Activated CD8-positive, alpha-beta memory T cell treated with anti-CD3 and anti-CD28 coated beads, Interleukin-2, amount 10 ng/mL, durations not matched to agents 7 days and 5 days (primary cell): ENCODE results near the gene MFAP3L. TPM values are rescaled to one million over a fixed set of nuclear protein-coding genes. Genes with fewer than 3 reads are reported as not detected.
"Not testable (repeated sequence)": the region's sequence is repeated elsewhere in the genome, so short reads cannot be mapped to it uniquely, and the experiment has no call there.

ENCODE experiments used
- ATAC-seq: fragments of 150-1000 bp; cut with Tn5 transposase; one replicate; pipeline ENCODE4 v1.10.0; 2021; ENCODE audit warnings: moderate library complexity
- CTCF ChIA-PET: fragments of 350-600 bp; sonication (Branson Sonifier 250); formaldehyde crosslinking; loops from one replicate; lab custom pipeline; 2021; ENCODE audit warnings: antibody characterized with exemption; lab: Charles Lee
- DNase-seq: peaks from one replicate; pipeline ENCODE4 v3.0.0-alpha.2; 2020
- H3K27ac Mint-ChIP-seq: one replicate; pipeline ENCODE4 v1.8.0; 2021; ENCODE audit warnings: mild to moderate bottlenecking, mixed read lengths
- H3K27me3 Mint-ChIP-seq: one replicate; pipeline ENCODE4 v1.8.0; 2021; ENCODE audit warnings: mixed read lengths
- H3K36me3 Mint-ChIP-seq: one replicate; pipeline ENCODE4 v1.8.0; 2021; ENCODE audit warnings: mild to moderate bottlenecking, mixed read lengths
- H3K4me1 Mint-ChIP-seq: one replicate; pipeline ENCODE4 v1.8.0; 2021; ENCODE audit warnings: mixed read lengths
- H3K4me3 Mint-ChIP-seq: one replicate; pipeline ENCODE4 v1.8.0; 2021; ENCODE audit warnings: mild to moderate bottlenecking, moderate library complexity, mixed read lengths
- H3K9me3 Mint-ChIP-seq: one replicate; pipeline ENCODE4 v1.8.0; 2022; ENCODE audit warnings: low read depth, mixed read lengths
- total RNA-seq, 2 experiments: library from RNA; stranded (reverse); gene quantifications; one replicate each; pipeline ENCODE4 v1.2.3, GENCODE V29; 2021

MFAP3L gene
- total RNA-seq, 2 experiments from 2014 or later: 0.06 to 0.59 TPM

DNA sequence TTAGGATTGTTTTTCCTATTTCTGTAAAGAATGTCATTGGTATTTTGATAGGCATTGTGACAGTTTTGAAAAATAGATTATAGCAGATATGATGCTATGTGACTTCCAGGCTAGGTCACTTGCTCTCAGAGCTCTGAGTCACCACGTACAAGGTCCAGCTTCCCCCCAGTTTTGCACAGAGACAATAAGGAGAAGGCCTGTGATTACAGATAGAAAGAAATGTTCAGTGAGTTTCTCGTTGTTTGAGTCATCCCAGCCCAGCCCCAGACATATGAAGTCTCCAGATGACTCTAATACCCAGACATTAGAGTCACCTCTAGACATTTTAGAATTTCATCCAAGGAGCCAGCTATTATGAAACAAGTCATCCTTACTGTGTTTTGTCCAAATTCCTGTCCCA lies 57.2 kb downstream of the MFAP3L start:
- Mint-ChIP-seq H3K27ac (no peak overlapping the region), H3K9me3 (no peaks in the 10 kb centered on the region), H3K4me3 (no peak overlapping the region), H3K4me1 (no peaks in the 10 kb centered on the region), H3K27me3 (peaks cover 4% of the 10 kb centered on the region), H3K36me3 (no peaks in the 10 kb centered on the region)
- no peak for DNase-seq
- CTCF ChIA-PET: no interaction called here
- ATAC-seq: no peak

DNA sequence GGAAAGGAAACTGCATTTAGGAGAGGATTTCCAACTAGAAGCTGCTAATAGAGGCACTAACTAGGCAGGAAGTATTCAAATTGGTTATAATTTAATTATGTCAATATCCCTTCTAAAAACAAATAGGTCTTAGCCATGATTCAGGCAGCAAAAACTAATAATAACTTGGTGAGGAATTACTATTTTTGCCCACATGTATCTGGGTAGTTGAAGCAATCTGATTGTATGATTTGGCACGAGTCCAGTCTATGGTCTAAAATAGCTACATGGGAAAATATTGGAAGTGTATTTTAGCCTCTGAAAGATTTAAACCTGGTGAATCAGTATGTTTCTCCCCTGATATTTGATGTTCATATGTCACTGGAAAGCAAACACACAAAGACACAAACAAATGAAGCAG lies 62.2 kb downstream of the MFAP3L start:
- Mint-ChIP-seq H3K9me3 (no peaks in the 10 kb centered on the region), H3K4me3 (no peak overlapping the region), H3K27ac (no peak overlapping the region), H3K27me3 (peaks cover 2% of the 10 kb centered on the region), H3K4me1 (no peaks in the 10 kb centered on the region), H3K36me3 (no peaks in the 10 kb centered on the region)
- DNase-seq: no peak
- CTCF ChIA-PET: no interaction called here
- ATAC-seq: no peak

DNA sequence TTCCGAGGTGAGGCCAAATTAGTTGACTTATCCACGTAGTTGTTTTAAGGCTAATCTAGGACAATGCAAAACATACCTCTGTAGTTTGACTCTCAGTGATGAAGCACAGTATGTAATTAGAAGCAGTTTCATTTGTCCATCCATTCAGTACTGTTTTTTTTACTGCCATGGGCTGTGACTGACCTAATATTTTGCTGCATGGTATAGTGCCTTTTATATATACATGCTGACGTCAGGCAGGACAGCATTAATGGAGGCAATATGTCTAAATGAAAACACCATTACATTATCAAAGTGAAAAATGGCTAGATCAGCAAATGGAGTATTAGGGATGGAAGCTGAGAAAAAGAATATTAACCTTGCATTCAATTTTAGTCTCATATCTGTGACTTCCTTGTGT lies 66.9 kb downstream of the MFAP3L start:
- no peaks in the 10 kb centered on the region for H3K36me3 Mint-ChIP-seq
- CTCF ChIA-PET: interaction anchor here (1.2 to 1.3 kb wide), 2 partner anchors 67 to 149 kb away, joined by 3 to 4 read pairs; partner anchors contain the start of gene MFAP3L
- no peaks in the 10 kb centered on the region for H3K27me3 Mint-ChIP-seq
- ATAC-seq: no peak
- no peaks in the 10 kb centered on the region for H3K4me1 Mint-ChIP-seq
- H3K27ac Mint-ChIP-seq: no peak overlapping the region
- H3K9me3 Mint-ChIP-seq: no peaks in the 10 kb centered on the region
- H3K4me3 Mint-ChIP-seq: no peak overlapping the region
- no peak for DNase-seq

DNA sequence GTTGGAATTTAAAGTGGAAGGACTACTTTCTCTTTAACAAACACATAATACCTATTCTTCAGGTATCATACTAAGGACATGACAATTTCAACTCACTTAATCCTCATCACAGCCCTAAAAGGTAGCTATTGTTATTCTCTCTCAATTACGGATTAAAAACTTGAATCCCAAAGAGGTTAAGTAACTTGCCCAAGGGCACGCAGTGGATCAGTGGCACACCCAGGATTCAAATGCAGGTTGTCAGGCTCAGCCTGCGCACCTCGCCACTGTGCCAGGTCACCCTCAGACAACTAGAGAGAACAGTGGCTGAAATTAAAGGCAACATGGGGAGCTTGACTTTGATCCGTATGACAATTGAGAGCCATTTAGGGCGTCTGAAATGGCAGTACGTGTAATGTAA lies 67.6 kb downstream of the MFAP3L start:
- DNase-seq (no peak), ATAC-seq (no peak)
- Mint-ChIP-seq H3K4me3 (no peak overlapping the region), H3K36me3 (no peaks in the 10 kb centered on the region), H3K4me1 (no peaks in the 10 kb centered on the region), H3K9me3 (no peaks in the 10 kb centered on the region), H3K27ac (no peak overlapping the region), H3K27me3 (no peaks in the 10 kb centered on the region)
- CTCF ChIA-PET: no interaction called here

DNA sequence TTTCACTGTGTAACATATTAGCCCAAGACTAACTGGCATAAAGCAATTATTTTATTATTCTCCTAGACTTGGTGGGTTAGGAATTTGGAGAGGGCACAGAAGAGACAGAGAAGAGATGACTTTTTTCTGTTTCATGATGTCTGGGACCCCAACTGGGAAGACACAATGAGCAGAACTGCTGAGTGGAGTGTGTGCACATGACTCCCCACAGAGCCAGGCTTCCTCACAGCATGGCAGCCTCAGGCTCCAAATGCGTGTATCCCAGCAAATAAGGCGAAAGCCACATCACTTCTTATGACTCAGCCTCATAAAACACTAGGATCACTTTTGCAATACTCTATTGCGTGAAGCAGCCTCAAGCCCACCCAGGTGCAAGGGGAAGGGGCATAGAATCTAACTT lies 68.4 kb downstream of the MFAP3L start:
- ATAC-seq (no peak), DNase-seq (no peak)
- Mint-ChIP-seq H3K4me1 (no peaks in the 10 kb centered on the region), H3K36me3 (no peaks in the 10 kb centered on the region), H3K27me3 (peaks cover 1% of the 10 kb centered on the region), H3K4me3 (no peak overlapping the region), H3K9me3 (no peaks in the 10 kb centered on the region), H3K27ac (no peak overlapping the region)
- CTCF ChIA-PET: no interaction called here

DNA sequence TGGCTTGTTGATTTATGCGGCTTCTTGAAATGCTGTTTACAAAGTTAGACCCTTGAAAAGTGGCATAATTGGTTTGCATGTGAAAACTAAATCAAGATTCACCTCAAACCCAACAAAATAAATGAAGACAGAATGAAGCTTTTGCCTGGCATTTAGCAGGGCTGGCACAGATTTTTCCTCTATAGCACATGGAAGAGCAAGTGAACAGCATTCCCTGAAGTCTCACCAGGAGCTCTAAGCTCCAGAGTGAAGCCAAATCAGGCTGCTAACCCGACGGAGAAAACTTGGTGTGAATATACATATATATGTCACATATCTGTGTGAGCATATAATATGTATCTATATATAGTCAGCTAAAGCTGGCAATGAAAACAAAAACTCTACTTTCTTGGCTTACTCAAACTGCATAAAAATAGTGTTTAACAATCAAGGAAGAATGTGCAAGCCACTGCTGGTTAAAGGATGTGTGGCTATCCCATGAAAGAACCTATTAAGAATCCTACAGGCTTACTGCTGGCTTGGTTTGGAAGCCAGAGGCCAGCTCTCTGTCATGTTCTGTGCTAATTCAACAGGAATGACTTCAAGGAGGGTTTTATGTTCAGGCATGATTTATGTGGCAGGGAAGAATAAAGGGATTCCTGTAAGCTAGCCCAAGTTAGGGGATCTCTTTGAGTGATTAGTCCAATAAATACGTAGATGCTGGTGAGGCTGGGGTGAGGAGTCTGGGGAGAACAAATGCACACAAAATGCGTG lies 69.9 kb downstream of the MFAP3L start:
- Mint-ChIP-seq H3K4me1 (no peaks in the 10 kb centered on the region), H3K27me3 (peaks cover 4% of the 10 kb centered on the region), H3K4me3 (no peak overlapping the region), H3K9me3 (no peaks in the 10 kb centered on the region), H3K27ac (no peak overlapping the region), H3K36me3 (no peaks in the 10 kb centered on the region)
- DNase-seq: no peak
- CTCF ChIA-PET: no interaction called here
- ATAC-seq: no peak

DNA sequence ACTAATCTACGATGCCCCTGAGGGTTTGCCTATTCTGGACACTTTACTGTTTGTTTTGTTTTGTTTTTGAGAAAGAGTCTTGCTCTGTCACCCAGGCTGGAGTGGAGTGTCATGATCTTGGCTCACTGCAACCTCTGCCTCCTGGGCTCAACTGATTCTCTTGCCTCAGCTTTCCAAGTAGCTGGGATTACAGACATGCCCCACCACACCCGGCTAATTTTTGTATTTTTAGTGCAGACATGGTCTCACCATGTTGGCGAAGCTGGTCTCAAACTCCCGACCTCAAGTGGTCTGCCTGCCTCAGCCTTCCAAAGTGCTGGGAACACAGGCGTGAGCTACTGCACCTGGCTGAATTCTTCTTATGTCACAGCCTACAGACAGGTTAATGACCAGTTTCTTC lies 70.7 kb downstream of the MFAP3L start:
- CTCF ChIA-PET: no interaction called here
- no peaks in the 10 kb centered on the region for H3K9me3 Mint-ChIP-seq

DNA sequence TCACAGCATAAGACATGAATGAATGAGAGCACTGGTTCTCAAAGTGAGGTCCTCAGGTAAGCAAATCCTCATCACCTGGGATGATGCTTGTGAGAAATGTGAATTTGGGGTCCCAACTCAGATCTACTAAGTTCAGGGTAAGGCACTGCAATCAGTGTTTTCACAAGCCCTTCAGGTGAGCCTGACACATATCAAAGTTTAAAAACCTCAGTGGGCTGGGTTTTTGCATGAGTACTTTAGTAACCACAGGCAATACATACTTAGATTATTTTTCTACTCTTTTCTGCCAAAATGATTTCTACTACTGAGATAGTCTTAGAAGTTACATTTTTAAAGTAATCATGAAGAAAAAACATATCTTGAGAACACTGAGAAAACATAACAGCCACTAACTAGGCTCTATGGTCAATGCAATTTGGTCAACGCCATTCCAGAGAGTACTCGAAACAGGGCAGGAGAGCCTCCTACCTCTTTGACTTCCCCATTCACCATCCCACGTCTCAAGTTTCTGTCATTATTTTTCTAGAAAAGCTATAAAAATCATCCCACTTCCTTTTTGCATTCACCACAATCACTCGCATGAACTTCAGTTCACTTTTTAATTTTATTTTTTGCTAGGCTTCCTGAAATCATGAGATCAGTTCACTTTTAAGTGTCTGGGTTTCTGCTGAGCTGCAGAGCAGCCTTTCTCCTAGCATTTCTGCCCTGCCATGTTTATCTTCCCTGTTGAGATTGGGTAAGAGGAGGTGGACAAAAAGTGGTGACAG lies 73.8 kb downstream of the MFAP3L start:
- Mint-ChIP-seq H3K9me3 (no peaks in the 10 kb centered on the region), H3K27me3 (peaks cover 6% of the 10 kb centered on the region), H3K4me1 (no peaks in the 10 kb centered on the region), H3K4me3 (no peak overlapping the region), H3K27ac (no peak overlapping the region), H3K36me3 (no peaks in the 10 kb centered on the region)
- DNase-seq (no peak), ATAC-seq (no peak)
- CTCF ChIA-PET: no interaction called here

More for the DNA sequence above, 70.7 kb downstream of the MFAP3L start:
- Mint-ChIP-seq H3K27ac (no peak overlapping the region), H3K4me3 (no peak overlapping the region), H3K4me1 (no peaks in the 10 kb centered on the region), H3K27me3 (peaks cover 4% of the 10 kb centered on the region), H3K36me3 (no peaks in the 10 kb centered on the region)
- DNase-seq: no peak
- ATAC-seq: no peak

DNA sequence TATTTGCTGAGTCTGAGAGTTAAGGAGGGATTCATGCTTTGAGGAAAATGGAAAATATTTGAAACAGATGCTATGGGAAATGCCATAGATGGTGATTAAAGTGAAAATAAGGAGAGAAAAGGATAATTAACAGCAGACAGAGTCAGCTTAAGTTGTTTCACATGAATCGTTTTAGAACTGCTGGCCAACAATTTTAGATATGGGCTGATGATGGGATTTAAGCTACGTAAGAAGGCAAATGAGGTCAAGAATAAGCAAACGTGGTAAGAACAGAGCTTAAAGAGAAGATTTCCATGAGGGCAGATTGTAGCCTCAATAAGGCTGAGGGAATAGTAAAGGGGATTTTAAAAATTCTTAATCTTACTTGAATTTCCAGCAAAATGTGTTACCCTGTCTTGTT lies 77.9 kb downstream of the MFAP3L start:
- peaks cover 6% of the 10 kb centered on the region for H3K27me3 Mint-ChIP-seq
- ATAC-seq (no peak), DNase-seq (no peak)
- no peaks in the 10 kb centered on the region for H3K36me3 Mint-ChIP-seq
- H3K4me1 Mint-ChIP-seq: no peaks in the 10 kb centered on the region
- no peaks in the 10 kb centered on the region for H3K9me3 Mint-ChIP-seq
- H3K4me3 Mint-ChIP-seq: no peak overlapping the region
- no peak overlapping the region for H3K27ac Mint-ChIP-seq
- CTCF ChIA-PET: no interaction called here

DNA sequence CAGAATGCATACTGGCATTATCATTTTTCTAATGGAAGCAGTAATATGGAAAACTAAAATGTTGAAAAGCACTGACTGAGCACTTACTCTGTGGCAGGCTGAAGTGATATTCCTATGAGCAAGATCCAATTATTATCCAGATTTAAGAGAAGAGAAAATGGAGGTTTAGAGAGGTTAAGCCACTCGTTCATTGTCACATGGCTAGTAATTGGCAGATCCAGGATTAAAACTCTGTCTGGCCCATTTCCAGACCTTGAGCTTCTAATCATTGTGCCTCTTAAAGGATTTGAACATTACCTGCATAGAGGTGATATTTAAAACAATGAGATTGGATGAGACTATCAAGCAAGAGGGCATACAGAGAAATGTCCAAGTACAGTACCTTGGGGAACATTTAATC lies 80.6 kb downstream of the MFAP3L start:
- Mint-ChIP-seq H3K4me3 (no peak overlapping the region), H3K36me3 (no peaks in the 10 kb centered on the region), H3K27ac (no peak overlapping the region), H3K27me3 (peaks cover 3% of the 10 kb centered on the region), H3K4me1 (no peaks in the 10 kb centered on the region), H3K9me3 (no peaks in the 10 kb centered on the region)
- ATAC-seq (no peak), DNase-seq (no peak)
- CTCF ChIA-PET: no interaction called here

DNA sequence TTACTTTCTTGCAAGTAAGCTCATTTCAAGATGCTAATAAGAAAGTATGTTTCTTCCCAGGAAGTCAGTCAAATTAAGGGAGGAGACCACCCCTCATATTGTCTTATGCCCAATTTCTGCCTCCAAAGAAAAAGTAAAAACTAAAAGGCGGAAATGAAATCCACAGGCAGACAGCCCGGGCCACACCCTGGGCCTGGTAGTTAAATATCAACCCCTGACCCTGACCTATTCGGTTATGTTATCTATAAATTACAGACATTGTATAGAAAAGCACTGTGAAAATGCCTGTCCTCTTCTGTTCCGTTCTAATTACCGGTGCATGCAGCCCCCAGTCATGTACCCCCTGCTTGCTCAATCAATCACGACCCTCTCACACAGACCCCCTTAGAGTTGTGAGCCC lies 82.6 kb downstream of the MFAP3L start:
- CTCF ChIA-PET, ATAC-seq, H3K36me3 Mint-ChIP-seq, H3K4me1 Mint-ChIP-seq, H3K4me3 Mint-ChIP-seq, H3K27ac Mint-ChIP-seq, H3K27me3 Mint-ChIP-seq, DNase-seq, H3K9me3 Mint-ChIP-seq: not testable (repeated sequence)

DNA sequence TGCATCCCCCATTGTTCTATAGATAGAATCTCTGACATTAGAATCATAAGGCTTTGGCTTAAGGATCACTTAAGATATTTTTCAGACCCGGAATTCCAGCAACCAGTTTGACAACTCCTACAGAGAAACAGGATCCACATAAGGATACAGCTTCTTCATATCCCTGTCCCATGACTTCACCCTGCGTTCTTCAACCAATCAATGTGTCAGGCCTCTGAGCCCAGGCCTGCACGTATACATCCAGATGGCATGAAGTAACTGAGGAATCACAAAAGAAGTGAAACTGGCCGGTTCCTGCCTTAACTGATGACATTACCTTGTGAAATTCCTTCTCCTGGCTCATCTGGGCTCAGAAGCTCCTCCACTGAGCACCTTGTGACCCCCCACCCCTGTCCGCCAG lies 85.1 kb downstream of the MFAP3L start:
- no peak for ATAC-seq
- H3K4me1 Mint-ChIP-seq: no peaks in the 10 kb centered on the region
- DNase-seq: no peak
- H3K36me3 Mint-ChIP-seq: no peaks in the 10 kb centered on the region
- H3K27me3 Mint-ChIP-seq: no peaks in the 10 kb centered on the region
- H3K4me3 Mint-ChIP-seq: no peak overlapping the region
- no peaks in the 10 kb centered on the region for H3K9me3 Mint-ChIP-seq
- H3K27ac Mint-ChIP-seq: no peak overlapping the region
- CTCF ChIA-PET: no interaction called here

DNA sequence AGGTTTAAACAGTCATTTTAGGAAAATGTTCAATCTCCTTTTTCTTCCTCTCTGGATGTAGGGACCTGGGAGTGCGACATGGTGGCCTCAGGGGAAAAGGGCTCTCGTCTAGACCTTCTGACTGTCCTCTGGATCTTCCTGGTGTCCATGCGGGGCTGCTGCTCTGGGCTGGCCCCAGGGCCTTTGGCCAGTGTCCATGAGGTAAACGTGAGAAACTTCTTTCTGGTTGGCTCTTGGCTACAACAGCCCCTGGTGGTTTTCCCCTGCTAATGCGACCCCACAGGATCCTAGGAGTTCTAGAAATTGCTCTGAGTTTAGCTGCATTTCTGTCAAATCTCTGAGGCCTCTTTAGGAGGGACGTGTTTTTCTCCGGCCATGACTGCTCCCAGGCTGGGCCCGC lies 85.7 kb downstream of the MFAP3L start:
- no peak for ATAC-seq
- Mint-ChIP-seq H3K27ac (no peak overlapping the region), H3K9me3 (no peaks in the 10 kb centered on the region), H3K36me3 (no peaks in the 10 kb centered on the region), H3K27me3 (no peaks in the 10 kb centered on the region), H3K4me3 (no peak overlapping the region), H3K4me1 (no peaks in the 10 kb centered on the region)
- no peak for DNase-seq
- CTCF ChIA-PET: no interaction called here
